ENCODE data around the gene SLC17A9. TPM values are rescaled to one million over a fixed set of nuclear protein-coding genes. Genes with fewer than 3 reads are reported as not detected.

Gene SLC17A9
- total RNA-seq, 2 donors from 2014 or later = 10.2 to 11.8 TPM

- H3K9me3 Mint-ChIP-seq = no peaks in the 10 kb centered on the region
- no peaks in the 10 kb centered on the region for H3K36me3 Mint-ChIP-seq (ENCODE audit: insufficient read depth in 2 of 2)
- H3K4me3 Mint-ChIP-seq = no peak overlapping the region
- peaks cover 3% of the 10 kb centered on the region for H3K27me3 Mint-ChIP-seq (ENCODE audit: low read depth)
- no peak for DNase-seq
- peaks cover 5% of the 10 kb centered on the region for H3K4me1 Mint-ChIP-seq (ENCODE audit: low read depth)
- no peak for ATAC-seq (replicated peaks in 1 of 2)
- H3K27ac Mint-ChIP-seq = no peak overlapping the region
Measured at GRCh38 chr20:62986257-62986800, 33.8 kb downstream of the SLC17A9 start.

- H3K4me3 Mint-ChIP-seq = no peak overlapping the region
- H3K27me3 Mint-ChIP-seq (ENCODE audit: low read depth) = no peaks in the 10 kb centered on the region
- ATAC-seq (replicated peaks in 1 of 2) (no peak), DNase-seq (no peak)
- H3K36me3 Mint-ChIP-seq (ENCODE audit: insufficient read depth in 2 of 2) = no peaks in the 10 kb centered on the region
- H3K27ac Mint-ChIP-seq = no peak overlapping the region
- no peaks in the 10 kb centered on the region for H3K4me1 Mint-ChIP-seq (ENCODE audit: low read depth)
- H3K9me3 Mint-ChIP-seq = no peaks in the 10 kb centered on the region
Measured at GRCh38 chr20:62987114-62987513, 34.6 kb downstream of the SLC17A9 start.

DNA sequence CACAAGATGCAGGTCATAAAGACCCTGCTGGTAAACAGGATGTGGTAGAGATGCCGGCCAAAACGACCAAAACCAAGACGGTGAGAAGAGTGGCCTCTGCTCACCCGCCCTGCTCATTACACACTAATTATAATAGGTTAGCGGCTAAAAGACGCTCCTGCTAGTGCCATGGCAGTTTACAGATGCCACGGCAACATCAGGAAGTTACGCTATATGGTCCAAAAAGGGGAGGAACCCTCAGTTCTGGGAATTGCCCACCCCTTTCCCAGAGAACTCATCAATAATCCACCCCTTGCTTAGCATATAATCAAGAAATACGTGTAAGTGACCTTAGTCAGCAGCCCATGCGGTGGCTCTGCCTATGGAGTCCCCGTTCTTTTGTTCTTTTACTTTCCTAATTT, 36.7 kb downstream of the SLC17A9 start:
- DNase-seq (no peak), ATAC-seq (replicated peaks in 1 of 2) (peak; percentile 75 to 81)
- Mint-ChIP-seq H3K27ac (no peak overlapping the region), H3K9me3 (no peaks in the 10 kb centered on the region), H3K4me3 (peak overlapping the region; percentile 63 to 76), H3K4me1 (ENCODE audit: low read depth) (no peaks in the 10 kb centered on the region), H3K36me3 (ENCODE audit: insufficient read depth in 2 of 2) (no peaks in the 10 kb centered on the region), H3K27me3 (ENCODE audit: low read depth) (no peaks in the 10 kb centered on the region)

DNA sequence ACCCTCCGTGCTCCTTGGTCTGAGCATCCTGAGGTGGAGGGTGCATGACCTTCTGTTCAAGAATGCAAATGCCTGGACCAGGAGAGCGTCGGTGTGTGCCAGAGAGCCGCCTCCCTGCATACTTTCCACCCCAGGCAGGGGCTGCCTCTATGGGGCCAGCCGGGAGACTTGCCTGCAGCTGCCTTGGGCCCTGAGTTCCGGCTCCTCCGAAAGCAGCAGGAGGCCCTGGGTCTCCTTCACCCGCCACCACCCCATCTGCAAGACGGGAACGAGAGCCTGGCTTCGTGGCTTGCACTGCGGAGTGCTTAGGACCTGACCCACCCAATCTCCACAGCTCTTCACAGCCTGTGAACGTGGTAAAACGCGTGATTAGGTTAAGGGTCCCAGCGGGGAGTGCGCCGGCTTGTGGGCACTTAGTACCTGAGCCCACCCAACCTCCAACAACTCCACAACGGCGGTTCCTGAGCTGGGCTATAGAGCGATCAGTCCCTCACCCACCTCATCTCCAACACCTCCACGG, 37.9 kb downstream of the SLC17A9 start:
- no peaks in the 10 kb centered on the region for H3K9me3 Mint-ChIP-seq
- no peak for DNase-seq
- no peaks in the 10 kb centered on the region for H3K4me1 Mint-ChIP-seq (ENCODE audit: low read depth)
- no peak overlapping the region for H3K27ac Mint-ChIP-seq
- ATAC-seq (replicated peaks in 1 of 2) = no peak
- no peaks in the 10 kb centered on the region for H3K36me3 Mint-ChIP-seq (ENCODE audit: insufficient read depth in 2 of 2)
- no peak overlapping the region for H3K4me3 Mint-ChIP-seq
- H3K27me3 Mint-ChIP-seq (ENCODE audit: low read depth) = no peaks in the 10 kb centered on the region

- Mint-ChIP-seq H3K27ac (no peak overlapping the region), H3K4me3 (no peak overlapping the region), H3K27me3 (ENCODE audit: low read depth) (no peaks in the 10 kb centered on the region), H3K36me3 (ENCODE audit: insufficient read depth in 2 of 2) (no peaks in the 10 kb centered on the region), H3K9me3 (no peaks in the 10 kb centered on the region), H3K4me1 (ENCODE audit: low read depth) (no peaks in the 10 kb centered on the region)
- DNase-seq (no peak), ATAC-seq (replicated peaks in 1 of 2) (no peak)
Measured at GRCh38 chr20:62991196-62991807, 38.8 kb downstream of the SLC17A9 start.

DNA sequence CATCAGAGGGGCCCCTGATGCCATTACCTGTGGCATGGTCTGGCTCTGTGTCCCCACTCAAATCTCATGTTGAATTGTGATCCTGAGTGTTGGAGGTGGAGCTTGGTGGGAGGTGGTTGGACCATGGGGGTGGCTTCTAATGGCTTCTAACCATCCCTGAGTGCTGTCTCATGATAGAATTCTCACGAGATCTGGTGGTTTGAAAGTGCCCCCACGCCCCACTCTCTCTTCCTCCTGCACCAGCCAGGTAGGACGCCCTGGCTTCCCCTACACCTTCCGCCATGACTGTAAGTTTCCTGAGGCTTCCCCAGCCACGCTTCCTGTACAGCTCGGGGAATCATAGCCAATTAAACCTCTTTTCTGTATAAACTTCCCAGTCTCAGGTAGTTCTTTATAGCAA, 39.4 kb downstream of the SLC17A9 start:
- ATAC-seq (replicated peaks in 1 of 2) (no peak), DNase-seq (no peak)
- Mint-ChIP-seq H3K27me3 (ENCODE audit: low read depth) (no peaks in the 10 kb centered on the region), H3K4me1 (ENCODE audit: low read depth) (no peaks in the 10 kb centered on the region), H3K9me3 (no peaks in the 10 kb centered on the region), H3K36me3 (ENCODE audit: insufficient read depth in 2 of 2) (no peaks in the 10 kb centered on the region), H3K4me3 (no peak overlapping the region), H3K27ac (no peak overlapping the region)

- Mint-ChIP-seq H3K9me3 (no peaks in the 10 kb centered on the region), H3K4me1 (ENCODE audit: low read depth) (no peaks in the 10 kb centered on the region), H3K36me3 (ENCODE audit: insufficient read depth in 2 of 2) (no peaks in the 10 kb centered on the region), H3K27me3 (ENCODE audit: low read depth) (peaks cover 13% of the 10 kb centered on the region), H3K4me3 (no peak overlapping the region), H3K27ac (no peak overlapping the region)
- ATAC-seq (replicated peaks in 1 of 2) (no peak), DNase-seq (no peak)
Measured at GRCh38 chr20:62993856-62994494, 41.5 kb downstream of the SLC17A9 start.

- no peak overlapping the region for H3K27ac Mint-ChIP-seq
- no peaks in the 10 kb centered on the region for H3K4me1 Mint-ChIP-seq (ENCODE audit: low read depth)
- no peaks in the 10 kb centered on the region for H3K36me3 Mint-ChIP-seq (ENCODE audit: insufficient read depth in 2 of 2)
- ATAC-seq (replicated peaks in 1 of 2) (no peak), DNase-seq (no peak)
- no peaks in the 10 kb centered on the region for H3K9me3 Mint-ChIP-seq
- peaks cover 18% of the 10 kb centered on the region for H3K27me3 Mint-ChIP-seq (ENCODE audit: low read depth)
- H3K4me3 Mint-ChIP-seq = no peak overlapping the region
Measured at GRCh38 chr20:62994869-62995281, 42.4 kb downstream of the SLC17A9 start.

DNA sequence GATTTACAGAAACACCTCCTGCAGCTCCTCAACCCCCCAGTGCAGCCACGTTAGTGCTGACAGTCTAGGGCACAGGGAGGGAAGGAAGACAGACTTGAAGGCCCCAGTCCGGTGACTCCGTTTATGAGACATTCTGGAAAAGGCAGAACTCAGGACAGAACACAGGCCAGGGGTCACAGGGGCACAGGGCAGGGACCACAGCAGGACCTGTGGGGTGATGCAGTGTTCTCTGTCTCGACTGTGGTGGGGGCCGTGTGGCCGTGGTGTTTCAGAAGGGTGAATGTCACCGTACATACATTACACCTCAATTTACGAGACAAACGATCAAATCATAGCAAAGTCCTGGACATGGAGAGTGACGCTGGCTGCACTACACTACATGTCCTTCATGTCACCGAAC, 43.0 kb downstream of the SLC17A9 start:
- H3K4me1 Mint-ChIP-seq (ENCODE audit: low read depth) = no peaks in the 10 kb centered on the region
- no peak overlapping the region for H3K27ac Mint-ChIP-seq
- no peaks in the 10 kb centered on the region for H3K9me3 Mint-ChIP-seq
- DNase-seq (no peak), ATAC-seq (replicated peaks in 1 of 2) (no peak)
- H3K27me3 Mint-ChIP-seq (ENCODE audit: low read depth) = peaks cover 24% of the 10 kb centered on the region
- no peak overlapping the region for H3K4me3 Mint-ChIP-seq
- no peaks in the 10 kb centered on the region for H3K36me3 Mint-ChIP-seq (ENCODE audit: insufficient read depth in 2 of 2)

DNA sequence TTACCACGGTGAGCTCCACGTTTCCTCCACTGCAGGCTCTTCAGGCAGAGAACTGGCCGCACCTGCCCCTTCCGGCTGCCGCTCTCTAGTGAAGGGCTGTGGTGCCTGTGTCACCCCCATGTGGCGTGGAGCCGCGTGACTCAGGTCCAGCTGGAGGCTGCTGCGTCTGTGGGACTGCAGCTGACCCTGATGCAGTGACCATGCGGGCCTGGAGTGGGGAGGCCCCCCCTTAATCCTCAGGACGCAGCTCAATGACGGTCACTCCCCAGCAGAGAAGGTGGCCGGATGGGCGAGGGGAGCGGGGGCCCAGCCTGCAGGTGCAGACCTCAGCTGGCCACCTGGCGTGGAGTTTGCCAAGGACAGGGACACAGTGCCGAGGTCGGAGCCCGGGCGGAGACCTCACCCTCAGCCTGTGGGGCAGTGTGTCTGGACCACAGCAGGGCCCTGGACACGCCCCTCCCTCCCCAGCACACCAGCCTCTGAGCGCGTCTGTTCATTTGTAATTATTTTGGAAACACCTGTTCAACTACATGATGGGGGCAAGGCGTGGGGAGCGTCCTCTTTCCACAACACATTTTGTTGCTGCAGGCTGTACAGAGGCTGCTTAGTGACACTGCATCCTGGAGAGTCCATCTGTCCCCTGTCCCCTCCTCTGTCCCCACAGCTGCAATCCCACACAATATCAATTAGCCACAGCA, 43.5 kb downstream of the SLC17A9 start:
- ATAC-seq (replicated peaks in 1 of 2) (no peak), DNase-seq (no peak)
- no peaks in the 10 kb centered on the region for H3K9me3 Mint-ChIP-seq
- peaks cover 30% of the 10 kb centered on the region for H3K27me3 Mint-ChIP-seq (ENCODE audit: low read depth)
- H3K27ac Mint-ChIP-seq = no peak overlapping the region
- H3K4me1 Mint-ChIP-seq (ENCODE audit: low read depth) = no peaks in the 10 kb centered on the region
- H3K4me3 Mint-ChIP-seq = no peak overlapping the region
- H3K36me3 Mint-ChIP-seq (ENCODE audit: insufficient read depth in 2 of 2) = no peaks in the 10 kb centered on the region

DNA sequence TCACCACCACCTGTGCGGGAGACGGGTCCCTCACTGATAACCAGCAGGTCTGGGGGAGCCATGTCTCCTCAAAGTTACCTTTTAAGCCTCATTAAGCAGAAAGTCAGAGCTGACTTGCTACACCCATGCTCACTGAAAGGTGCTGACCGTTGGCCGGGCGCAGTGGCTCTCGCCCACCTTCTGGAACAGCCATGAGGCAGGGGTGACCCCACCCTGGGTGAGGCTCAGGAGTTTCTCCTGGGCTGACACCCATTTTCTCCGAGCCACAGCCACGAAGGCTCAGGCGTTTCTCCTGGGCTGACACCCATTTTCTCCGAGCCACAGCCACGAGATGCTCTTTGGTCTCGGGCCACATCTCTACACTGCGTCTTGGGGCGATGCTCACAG, 44.1 kb downstream of the SLC17A9 start:
- H3K4me3 Mint-ChIP-seq = no peak overlapping the region
- DNase-seq = no peak
- no peak overlapping the region for H3K27ac Mint-ChIP-seq
- H3K27me3 Mint-ChIP-seq (ENCODE audit: low read depth) = peaks cover 33% of the 10 kb centered on the region
- H3K4me1 Mint-ChIP-seq (ENCODE audit: low read depth) = no peaks in the 10 kb centered on the region
- no peak for ATAC-seq (replicated peaks in 1 of 2)
- no peaks in the 10 kb centered on the region for H3K9me3 Mint-ChIP-seq
- no peaks in the 10 kb centered on the region for H3K36me3 Mint-ChIP-seq (ENCODE audit: insufficient read depth in 2 of 2)

DNA sequence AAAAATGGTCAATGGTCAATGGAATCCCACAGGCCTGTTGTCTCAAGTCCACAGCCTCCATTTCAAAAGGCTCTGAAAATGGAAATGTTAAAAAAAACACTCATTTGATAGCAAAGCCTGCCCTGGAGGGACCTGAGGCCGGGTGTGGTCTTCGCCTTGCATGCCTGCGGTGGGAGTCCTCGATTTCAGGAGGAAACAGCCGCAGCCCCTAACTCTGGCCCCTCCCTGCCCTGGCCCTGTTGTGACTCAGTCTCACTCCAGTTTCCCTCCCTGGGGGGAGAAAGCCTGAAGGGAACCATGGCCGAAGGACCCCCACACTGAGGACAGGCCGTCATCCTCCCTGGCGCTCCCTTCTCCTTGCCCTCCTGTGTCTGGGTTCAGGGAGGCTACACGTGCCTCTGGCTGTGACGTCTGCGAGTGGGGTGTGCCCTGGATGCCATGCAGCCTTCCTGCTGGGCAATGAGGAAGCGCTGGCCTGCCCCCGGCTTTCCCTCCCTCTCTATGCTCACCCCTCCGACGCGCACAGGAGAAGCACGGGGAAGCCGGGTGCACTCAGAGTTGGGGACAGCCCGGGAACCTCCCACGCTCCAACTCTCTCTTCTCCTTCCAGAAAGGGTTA, 45.0 kb downstream of the SLC17A9 start:
- Mint-ChIP-seq H3K27me3 (ENCODE audit: low read depth) (peaks cover 40% of the 10 kb centered on the region), H3K4me3 (no peak overlapping the region), H3K36me3 (ENCODE audit: insufficient read depth in 2 of 2) (no peaks in the 10 kb centered on the region), H3K9me3 (no peaks in the 10 kb centered on the region), H3K4me1 (ENCODE audit: low read depth) (no peaks in the 10 kb centered on the region), H3K27ac (no peak overlapping the region)
- ATAC-seq (replicated peaks in 1 of 2) (no peak), DNase-seq (no peak)

DNA sequence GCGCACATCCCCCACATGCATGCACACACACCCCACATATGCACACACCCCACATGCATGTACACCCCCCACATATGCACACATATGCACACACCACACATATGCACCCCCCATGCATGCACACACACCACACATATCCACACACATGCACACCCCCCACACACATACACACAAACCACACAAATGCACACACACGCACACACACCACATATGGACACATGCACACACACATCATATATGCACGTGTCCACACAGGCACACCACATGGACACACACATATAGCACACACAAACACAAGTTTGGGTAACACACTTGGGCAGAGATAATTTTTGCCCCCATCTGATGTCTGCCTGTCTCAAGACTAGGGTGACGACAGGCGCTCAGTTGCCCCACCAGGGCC, 45.9 kb downstream of the SLC17A9 start:
- H3K36me3 Mint-ChIP-seq (ENCODE audit: insufficient read depth in 2 of 2) = no peaks in the 10 kb centered on the region
- no peak for ATAC-seq (replicated peaks in 1 of 2)
- no peak overlapping the region for H3K4me3 Mint-ChIP-seq
- no peaks in the 10 kb centered on the region for H3K4me1 Mint-ChIP-seq (ENCODE audit: low read depth)
- DNase-seq = no peak
- H3K9me3 Mint-ChIP-seq = no peaks in the 10 kb centered on the region
- H3K27me3 Mint-ChIP-seq (ENCODE audit: low read depth) = peaks cover 49% of the 10 kb centered on the region
- no peak overlapping the region for H3K27ac Mint-ChIP-seq
